GM12892 (cell line): Measurements from ENCODE around the gene RCL1.
A peak's percentile ranks its signal among the peaks of the same experiment; 100 is the strongest.
"Not testable (repeated sequence)": the region's sequence is repeated elsewhere in the genome, so short reads cannot be mapped to it uniquely, and the experiment has no call there.

Experiments
- DNase-seq: peaks from one replicate; pipeline ENCODE4 v3.0.0; 2011; ENCODE audit not compliant: insufficient read length
- FAIRE-seq: peaks from 2 replicates; lab custom pipeline; 2011; peaks lifted over from hg19 to GRCh38; lab: Jason Lieb, UNC
- POLR2A ChIP-seq: IDR thresholded peaks from 2 replicates; pipeline ENCODE4 v1.6.1; 2011; ENCODE audit warnings: low read depth, low read length, control low read depth
- POLR2AphosphoS5 ChIP-seq: IDR thresholded peaks from 2 replicates; pipeline ENCODE4 v1.6.1; 2011; ENCODE audit warnings: low read depth, low read length, control low read depth
- TAF1 ChIP-seq: IDR thresholded peaks from 2 replicates; pipeline ENCODE4 v1.6.1; 2011; ENCODE audit warnings: low read depth, mild to moderate bottlenecking, control low read depth, low read length, borderline replicate concordance

RCL1 gene

DNA sequence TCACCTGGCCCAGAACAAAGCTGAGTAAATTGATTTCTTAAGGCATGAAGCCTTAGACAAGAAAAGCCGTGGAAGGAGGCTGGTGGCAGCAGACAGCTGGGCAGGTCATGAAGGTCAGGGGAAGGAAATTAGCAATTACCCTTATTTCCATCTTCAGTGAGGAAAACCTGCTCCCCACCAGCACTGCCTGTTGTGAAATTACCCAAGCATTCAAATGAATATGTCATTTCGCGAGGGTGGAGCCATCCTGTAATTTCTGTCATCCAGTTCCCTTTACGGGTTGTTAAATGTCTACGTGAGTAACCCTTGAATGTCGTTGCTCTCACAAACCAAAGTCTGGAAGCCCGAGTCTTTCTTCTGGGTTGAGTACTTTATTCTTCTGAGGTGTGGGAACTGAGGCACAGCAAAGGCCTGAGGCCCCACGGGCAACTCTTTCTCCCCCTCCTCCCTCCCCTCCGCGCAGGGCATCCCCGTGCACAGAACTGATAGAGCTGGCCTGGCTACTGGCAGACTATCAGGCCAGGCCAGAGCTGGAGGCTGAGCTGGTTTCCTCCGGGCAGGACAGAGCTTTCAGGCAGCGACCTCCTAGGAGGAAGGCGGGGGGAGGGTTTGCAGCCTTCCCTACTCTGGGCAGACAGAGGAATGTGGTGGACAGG is 29.7 kb upstream of the RCL1 start:
- DNase-seq (no peak), FAIRE-seq (peak; percentile 51)
- no peak for TF ChIP-seq TAF1
- TF ChIP-seq POLR2AphosphoS5 = no peak
- no peak for TF ChIP-seq POLR2A

DNA sequence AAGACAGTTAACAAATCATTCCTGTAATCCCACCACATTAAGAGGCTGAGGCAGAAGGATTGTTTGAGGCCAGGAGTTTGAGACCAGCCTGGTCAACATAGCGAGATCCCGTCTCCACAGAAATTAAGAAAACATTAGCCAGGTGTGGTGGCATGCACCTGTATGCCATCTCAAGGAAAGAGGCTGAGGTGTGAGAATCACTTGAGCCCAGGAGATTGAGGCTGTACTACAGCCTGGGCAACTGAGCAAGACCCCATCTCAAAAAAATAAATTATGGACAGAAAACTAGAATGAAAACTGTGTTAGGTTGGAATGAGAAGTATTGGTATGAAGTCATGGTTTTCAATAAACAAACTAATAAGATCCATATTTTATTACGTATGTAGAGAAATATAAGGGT is 28.7 kb upstream of the RCL1 start:
- DNase-seq (no peak), FAIRE-seq (no peak)
- TF ChIP-seq POLR2A (no peak), POLR2AphosphoS5 (no peak), TAF1 (no peak)

DNA sequence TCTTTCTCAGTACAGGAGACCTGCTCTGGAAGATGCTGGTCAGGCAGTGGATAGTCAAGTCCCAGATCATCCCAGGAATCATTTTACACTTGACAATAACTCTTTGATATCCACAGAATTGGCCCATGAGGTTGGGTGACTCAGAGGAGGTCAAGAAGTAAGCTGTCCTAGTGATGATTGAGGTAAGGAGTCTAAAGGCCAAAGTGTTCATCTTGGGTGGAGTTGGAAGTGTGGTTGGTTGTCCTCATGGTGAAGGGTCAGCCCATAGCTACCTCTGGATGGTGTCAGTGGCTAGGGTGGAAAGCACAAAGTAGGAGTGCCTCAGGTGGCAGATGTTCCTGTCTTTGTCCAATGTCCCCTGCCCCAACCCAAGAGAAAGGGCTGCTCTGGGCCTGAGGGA is 24.1 kb upstream of the RCL1 start:
- no peak for TF ChIP-seq POLR2A
- no peak for TF ChIP-seq POLR2AphosphoS5
- no peak for TF ChIP-seq TAF1
- no peak for FAIRE-seq
- DNase-seq = no peak

DNA sequence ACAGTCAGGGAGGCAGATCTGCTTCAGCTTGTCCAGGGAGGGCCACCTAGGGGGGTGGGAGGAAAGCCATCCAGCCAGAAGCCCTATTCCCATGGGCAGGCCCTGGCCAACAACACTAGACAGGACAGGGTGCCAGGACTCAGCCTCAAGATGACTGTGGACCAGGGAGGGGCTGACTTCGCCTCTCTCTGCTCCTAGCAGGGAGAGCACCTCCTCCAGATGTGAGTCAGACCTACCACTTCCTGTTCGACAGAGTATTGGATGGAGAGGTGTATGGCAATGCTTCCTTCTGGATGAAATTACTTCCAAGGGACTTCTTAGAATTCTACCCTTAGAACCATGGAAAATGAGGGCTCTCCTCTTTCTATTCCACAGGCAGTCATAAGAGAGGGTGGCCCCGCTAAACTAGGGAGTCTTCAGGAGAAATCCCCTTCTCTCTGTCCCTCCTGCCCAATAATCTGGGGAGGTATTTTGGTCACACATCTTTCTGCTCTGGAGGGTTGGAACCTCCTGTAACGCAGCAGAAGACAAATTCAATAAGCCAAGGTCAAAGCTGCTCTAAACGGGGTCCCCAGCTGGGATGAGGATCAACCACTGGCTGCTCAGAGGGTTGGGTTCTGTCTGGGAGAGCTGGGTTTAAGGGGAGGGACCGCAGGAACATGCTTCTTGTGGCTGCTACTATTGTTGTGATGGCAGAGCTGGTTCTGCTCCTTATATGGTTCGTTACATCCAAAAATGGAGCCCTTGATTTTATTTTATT is 23.2 kb upstream of the RCL1 start:
- TF ChIP-seq POLR2AphosphoS5 = no peak
- TF ChIP-seq TAF1 = no peak
- no peak for TF ChIP-seq POLR2A
- FAIRE-seq = no peak
- DNase-seq = no peak

DNA sequence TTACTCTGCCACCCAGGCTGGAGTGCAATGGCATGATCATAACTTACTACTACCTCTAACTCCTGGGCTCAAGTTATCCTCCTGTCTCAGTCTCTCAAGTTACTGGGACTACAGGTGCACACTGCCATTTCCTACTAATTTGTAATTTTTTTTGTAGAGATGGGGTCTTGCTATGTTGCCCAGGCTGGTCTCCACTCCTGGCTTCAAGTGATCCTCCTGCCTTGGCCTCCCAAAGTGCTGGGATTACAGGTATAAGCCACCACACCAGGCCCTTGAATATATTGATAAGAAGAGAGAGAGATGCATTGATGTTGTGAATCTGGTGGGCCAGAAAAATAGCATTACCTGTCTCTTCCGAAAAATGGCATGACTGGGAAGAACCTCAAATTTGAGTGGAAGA is 21.0 kb upstream of the RCL1 start:
- DNase-seq (no peak), FAIRE-seq (no peak)
- no peak for TF ChIP-seq POLR2AphosphoS5
- TF ChIP-seq POLR2A = no peak
- TF ChIP-seq TAF1 = no peak

DNA sequence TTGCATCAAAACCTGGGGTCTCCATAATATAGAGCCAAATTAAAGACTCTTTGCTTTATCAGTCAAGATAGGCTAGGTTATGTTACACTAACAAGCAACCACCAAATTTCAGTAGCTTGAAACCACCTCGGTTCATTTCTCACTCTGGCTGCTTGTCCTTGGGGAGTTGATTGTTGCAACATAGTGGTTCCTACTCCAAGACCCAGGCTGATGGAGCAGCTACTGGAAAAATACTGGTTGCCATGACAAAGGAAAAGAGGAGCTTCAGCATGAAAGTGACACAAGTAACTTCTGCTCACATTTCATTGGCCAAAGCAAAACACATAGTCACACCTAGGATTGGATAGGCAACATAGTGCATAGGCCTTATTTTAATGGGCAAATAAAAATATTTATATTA is 18.5 kb upstream of the RCL1 start:
- no peak for FAIRE-seq

DNA sequence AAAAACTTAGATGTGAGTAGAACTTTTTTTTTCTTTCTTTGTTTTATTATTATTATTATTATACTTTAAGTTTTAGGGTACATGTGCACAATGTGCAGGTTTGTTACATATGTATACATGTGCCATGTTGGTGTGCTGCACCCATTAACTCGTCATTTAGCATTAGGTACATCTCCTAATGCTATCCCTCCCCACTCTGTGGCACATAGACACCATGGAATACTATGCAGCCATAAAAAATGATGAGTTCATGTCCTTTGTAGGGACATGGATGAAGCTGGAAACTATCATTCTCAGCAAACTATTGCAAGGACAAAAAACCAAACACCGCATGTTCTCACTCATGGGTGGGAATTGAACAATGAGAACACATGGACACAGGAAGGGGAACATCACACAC is 17.8 kb upstream of the RCL1 start:
- FAIRE-seq, DNase-seq: not testable (repeated sequence)

More for the DNA sequence above, 18.5 kb upstream of the RCL1 start:
- TF ChIP-seq POLR2AphosphoS5 (no peak), TAF1 (no peak), POLR2A (no peak)
- DNase-seq = no peak

DNA sequence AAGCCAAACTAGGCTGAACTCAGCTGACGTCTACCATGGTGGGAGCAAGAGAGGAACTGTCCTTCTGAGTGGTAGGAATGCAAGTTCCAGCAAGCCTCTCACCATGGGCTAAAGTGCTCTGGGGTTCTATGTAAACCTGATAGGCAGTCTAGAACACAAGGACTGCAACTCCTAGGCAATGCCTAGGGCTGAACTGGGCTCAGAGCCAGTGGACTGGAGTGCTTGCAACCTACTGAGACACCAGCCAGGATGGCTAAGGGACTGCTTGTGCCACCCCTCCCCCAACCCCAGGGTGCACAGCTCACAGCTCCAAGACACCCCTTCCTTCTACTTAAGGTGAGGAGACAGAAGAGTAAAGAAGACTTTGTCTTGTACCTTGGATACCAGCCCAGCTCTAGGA is 12.1 kb upstream of the RCL1 start:
- FAIRE-seq (no peak), DNase-seq (no peak)
- TF ChIP-seq POLR2AphosphoS5 = no peak
- TF ChIP-seq TAF1 = no peak
- TF ChIP-seq POLR2A = no peak

DNA sequence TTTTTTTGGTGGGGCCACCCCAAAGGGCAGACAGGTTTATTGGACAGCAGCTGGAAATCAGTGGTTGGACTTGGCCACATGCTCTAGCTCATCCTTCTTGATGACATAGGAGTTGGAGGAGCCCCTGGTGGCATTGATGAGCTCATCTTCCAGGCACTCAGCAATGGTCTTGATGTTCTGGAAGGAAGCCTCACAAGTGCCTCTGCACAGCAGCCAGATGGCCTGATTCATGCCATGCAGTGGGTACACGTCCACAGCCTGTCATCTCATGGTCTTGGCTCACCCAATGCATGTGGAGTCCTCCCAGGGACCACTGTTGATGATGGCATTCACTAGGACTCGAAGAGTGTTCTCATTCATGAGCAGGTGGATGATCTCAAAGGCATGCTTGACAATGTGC is 11.3 kb upstream of the RCL1 start:
- no peak for FAIRE-seq
- TF ChIP-seq POLR2AphosphoS5 (no peak), POLR2A (no peak), TAF1 (no peak)
- DNase-seq = no peak

DNA sequence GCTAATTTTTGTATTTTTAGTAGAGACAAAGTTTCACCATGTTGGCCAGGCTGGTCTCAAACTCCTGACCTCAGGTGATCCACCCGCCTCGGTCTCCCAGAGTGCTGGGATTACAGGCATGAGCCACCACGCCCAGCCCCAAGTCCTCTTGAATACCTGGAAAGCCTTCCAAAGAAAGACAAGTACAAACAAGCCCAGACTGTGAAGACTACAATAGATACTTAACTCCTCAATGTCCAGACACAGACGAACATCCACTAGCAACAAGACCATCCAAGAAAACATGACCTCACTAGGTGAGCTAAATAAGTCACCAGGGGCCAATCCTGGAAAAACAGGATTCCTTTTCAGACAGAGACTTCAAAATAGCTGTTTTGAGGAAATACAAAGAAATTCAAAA is 9.6 kb upstream of the RCL1 start:
- FAIRE-seq, DNase-seq: not testable (repeated sequence)

DNA sequence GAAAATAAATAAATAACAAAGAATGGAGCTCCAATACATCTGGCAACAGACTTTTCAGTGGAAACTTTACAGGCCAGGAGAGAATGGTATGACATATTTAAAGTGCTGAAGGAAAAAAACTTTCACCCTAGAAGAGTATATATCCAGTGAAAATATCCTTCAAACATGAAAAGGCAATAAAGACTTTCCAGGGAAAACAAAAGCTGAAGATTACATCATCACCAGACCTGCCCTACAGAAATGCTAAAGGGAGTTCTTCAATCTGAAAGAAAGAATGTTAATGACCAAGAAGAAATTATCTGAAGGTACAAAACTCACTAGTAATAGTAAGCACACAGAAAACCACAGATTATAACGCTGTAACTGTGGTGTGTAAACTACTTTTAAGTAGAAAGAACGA is 8.3 kb upstream of the RCL1 start:
- DNase-seq (no peak), FAIRE-seq (no peak)
- TF ChIP-seq TAF1 (no peak), POLR2AphosphoS5 (no peak), POLR2A (no peak)

DNA sequence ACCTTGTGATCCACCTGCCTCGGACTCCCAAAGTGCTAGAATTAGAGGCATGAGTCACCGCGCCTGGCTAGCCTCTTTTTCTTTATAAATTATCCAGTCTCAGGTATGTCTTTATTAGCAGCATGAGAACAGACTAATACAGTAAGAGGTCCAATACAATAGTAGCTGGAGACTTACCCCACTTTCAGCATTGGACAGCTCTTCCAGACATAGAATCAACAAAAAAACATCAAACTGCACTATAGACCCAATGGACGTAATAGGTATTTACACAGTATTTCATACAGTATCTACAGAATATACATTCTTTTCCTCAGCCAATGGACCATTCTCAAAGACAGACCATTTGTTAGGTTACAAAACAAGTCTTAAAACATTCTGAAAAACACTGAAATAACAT is 6.1 kb upstream of the RCL1 start:
- no peak for FAIRE-seq
- no peak for DNase-seq
- TF ChIP-seq POLR2A (no peak), POLR2AphosphoS5 (no peak), TAF1 (no peak)
